K562 treated with DMSO at 1 percent for 48 hours (cell line): ENCODE measurements around the gene SCGB1C2. TPM values are rescaled to one million over a fixed set of nuclear protein-coding genes. Genes with fewer than 3 reads are reported as not detected.

Experiments used
- total RNA-seq: library from RNA; unstranded; fragments of 300-600 nt; gene quantifications from 2 replicates; pipeline ENCODE4 v1.2.3, GENCODE V29; 2022; ENCODE audit warnings: low replicate concordance; ENCODE audit errors: extremely low read depth

The SCGB1C2 gene
- not detected in 2 replicates for total RNA-seq

DNA sequence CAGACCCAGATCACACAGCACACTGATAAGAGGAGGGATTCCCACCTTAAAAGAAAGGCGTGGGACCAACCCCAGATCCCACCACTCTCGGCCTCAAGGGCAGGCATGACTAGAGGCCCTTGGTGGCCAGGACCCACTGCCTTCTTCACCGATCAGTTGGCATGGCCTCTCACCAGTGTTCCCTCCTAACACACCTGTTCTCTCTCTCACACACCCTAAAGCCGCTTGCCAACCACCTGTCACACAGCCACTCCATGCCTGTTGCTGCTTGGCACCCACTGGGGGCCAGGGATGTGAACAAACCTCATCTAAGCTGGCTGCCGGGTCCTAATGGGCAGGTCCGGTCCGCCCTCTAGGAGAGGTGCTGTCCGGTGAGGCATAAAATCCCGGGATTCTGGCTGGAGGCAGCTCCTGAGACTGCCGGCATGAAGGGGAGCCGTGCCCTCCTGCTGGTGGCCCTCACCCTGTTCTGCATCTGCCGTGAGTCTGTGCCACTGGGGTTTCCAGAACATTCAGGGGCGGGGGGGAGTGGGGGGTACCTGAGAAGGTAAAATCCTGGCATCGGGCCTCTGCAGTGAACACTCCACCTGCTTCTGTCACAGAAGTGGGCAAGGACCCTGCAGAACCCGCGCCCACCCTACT is at the start of gene SCGB1C2:
Gene SCGB1C2 (plus strand): TSS at position 404 of the 642 bp plus-strand sequence. CDS start 22 bp downstream, at position 426.

DNA sequence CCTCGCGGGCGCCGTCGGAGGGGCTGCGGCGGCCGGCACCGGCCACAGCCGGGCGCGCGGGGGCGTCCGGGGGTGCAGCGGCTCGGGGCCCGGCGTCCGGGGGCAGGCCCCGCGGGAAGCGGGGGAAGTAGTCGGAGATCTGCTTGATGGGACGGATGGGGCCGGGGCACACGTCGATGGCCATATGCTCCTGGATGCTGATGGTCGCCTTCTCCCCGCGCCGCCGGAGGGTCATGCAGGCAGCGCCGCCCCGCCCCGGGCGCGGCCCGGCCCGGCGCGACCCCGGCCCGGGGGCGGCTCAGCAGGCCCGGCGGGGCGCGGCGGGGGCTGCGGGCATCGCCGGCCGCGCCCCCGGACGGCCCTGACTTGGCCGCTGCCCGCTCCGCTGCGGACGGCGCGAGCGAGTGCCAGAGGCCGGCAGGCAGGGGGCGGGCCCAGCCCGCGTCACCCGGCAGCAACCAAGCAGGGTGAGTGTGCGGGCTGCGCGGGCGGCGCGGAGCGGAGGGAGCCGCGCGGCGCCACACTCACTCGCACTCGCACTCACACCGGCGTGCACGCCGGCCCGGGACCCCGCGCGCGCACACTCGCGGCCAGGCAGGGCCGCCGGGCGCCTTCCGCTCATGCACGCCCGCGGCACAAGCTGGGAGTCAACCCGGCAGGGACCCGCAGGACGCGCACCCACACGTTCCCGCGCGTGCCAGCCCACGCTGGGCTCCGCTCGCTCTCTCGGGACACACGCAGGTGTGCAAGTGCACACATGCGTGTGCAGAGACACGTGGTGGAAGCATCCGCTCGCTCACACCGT is 44.1 kb downstream of the SCGB1C2 start, which contains the start of gene DOC2B:
Gene DOC2B (minus strand): TSS at position 406 of the 805 bp plus-strand sequence. CDS start 171 bp downstream, at position 235.

Other genes with a start within 250 kb of the SCGB1C2 start
- gene DOC2B, start 44.1 kb downstream of the SCGB1C2 start, total RNA-seq: not detected in 2 replicates
- gene RPH3AL, start 215.2 kb downstream of the SCGB1C2 start, total RNA-seq: not detected in 2 replicates